ENCODE data around the gene AZIN2. TPM values are rescaled to one million over a fixed set of nuclear protein-coding genes. Genes with fewer than 3 reads are reported as not detected.

Gene AZIN2
- total and polyA plus RNA-seq, 2 of the 13 experiments (the other 11 are each of a cell fraction or from before 2014, with no cell fraction given), result 1.7 to 3.5 TPM

- TF ChIP-seq REST (IDR thresholded peaks at IDR 0.05; ENCODE audit: borderline replicate concordance in 1 of 2, low read depth in 1 of 2, low read length in 2 of 2) (no peak), TBX2 (CRISPR knock-in tag; IDR thresholded peaks at IDR 0.05; ENCODE audit: borderline replicate concordance) (peak; percentile 63), RXRB (CRISPR knock-in tag; IDR thresholded peaks at IDR 0.05; ENCODE audit: borderline replicate concordance) (peak; percentile 9; the same call in 1 of the 2 replicates), ZNF281 (CRISPR knock-in tag; IDR thresholded peaks at IDR 0.05; ENCODE audit: borderline replicate concordance) (0 out of 2 replicates have a peak, but pooled peaks have one; percentile 9), ZNF432 (CRISPR knock-in tag; IDR thresholded peaks at IDR 0.05; ENCODE audit: borderline replicate concordance) (no peak), THAP9 (CRISPR knock-in tag; IDR thresholded peaks at IDR 0.05; ENCODE audit: borderline replicate concordance) (0 out of 2 replicates have a peak, but pooled peaks have one; percentile 23), ZGPAT (CRISPR knock-in tag; IDR thresholded peaks at IDR 0.05) (peak; percentile 47; the same call in 1 of the 2 replicates), ZNF580 (CRISPR knock-in tag; IDR thresholded peaks at IDR 0.05; ENCODE audit: borderline replicate concordance, low read depth) (peak; percentile 36; the same call in 1 of the 2 replicates), HDAC1 (CRISPR knock-in tag; IDR thresholded peaks at IDR 0.05) (0 out of 2 replicates have a peak, but pooled peaks have one; percentile 49), ZFP82 (CRISPR knock-in tag; IDR thresholded peaks at IDR 0.05; ENCODE audit: borderline replicate concordance) (peak; percentile 60; the same call in 1 of the 2 replicates), KAT8 (CRISPR knock-in tag; IDR thresholded peaks at IDR 0.05) (peak; percentile 25; the same call in 1 of the 2 replicates), THAP11 (CRISPR knock-in tag; IDR thresholded peaks at IDR 0.05) (peak; percentile 9; the same call in 1 of the 2 replicates), MAFF (IDR thresholded peaks at IDR 0.05; ENCODE audit: low read depth, low read length) (no peak), ZNF317 (CRISPR knock-in tag; IDR thresholded peaks at IDR 0.05) (peak; percentile 74; the same call in 1 of the 2 replicates)
These were observed 25.5 kb upstream of the AZIN2 start (continued) for GRCh38 chr1:33055210-33056008.

All from HepG2 (cell line).